OCI-LY1 (cell line): Measurements from ENCODE around the gene RFX1.

Experiments
- EZH2 ChIP-seq: fragments of 200-600 bp; sonication (generic), shearing (Covaris generic); IDR thresholded peaks from 2 replicates; pipeline ENCODE4 v1.8.0; 2017; ENCODE audit warnings: borderline replicate concordance, mixed run types, mild to moderate bottlenecking, antibody characterized with exemption, low read length, moderate library complexity, mixed read lengths
- TF ChIP-seq, protein P1 (sequence below): fragments of 200-600 bp; sonication (generic), shearing (Covaris generic); IDR thresholded peaks from 2 replicates; pipeline ENCODE4 v1.5.1; 2017; ENCODE audit warnings: mild to moderate bottlenecking, antibody characterized with exemption, low read length, moderate library complexity, mixed read lengths

DNA sequence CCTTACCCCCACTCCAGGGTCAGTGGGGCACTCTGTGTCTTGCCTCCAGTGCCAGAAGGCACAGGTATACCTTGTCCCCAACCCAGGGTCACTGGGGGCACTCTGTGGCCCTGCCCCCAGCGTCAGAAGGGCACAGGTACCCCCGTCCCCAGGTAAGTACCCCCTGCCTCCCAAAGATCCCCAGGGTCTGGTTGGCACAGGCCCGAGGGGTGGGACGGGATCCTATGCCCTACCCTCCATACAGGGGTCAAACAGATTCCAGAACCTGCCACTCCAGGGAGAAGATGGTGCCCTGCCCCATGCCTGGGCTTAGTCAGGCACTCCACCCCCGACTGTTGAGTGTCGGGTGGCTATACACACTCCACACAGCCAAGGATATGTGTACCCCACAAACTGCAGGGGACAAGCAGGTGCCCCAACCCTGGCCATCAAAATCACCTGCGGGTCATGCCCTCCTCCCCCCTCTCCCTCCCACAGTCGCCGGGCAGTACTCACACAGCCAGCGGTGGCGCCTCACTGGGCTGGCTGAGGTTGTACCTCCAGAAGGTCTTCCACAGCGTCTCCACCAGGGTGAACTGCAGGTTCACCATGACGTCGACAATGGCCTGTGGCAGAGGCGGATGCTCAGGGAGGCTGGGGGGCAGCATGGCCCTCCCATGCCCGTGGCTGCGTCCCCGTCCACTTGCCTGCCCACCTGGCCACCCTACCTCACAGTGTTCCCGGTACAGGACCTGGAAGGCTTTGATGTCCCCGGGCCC, 40.0 kb downstream of the RFX1 start:
- TF ChIP-seq, protein P1, sequence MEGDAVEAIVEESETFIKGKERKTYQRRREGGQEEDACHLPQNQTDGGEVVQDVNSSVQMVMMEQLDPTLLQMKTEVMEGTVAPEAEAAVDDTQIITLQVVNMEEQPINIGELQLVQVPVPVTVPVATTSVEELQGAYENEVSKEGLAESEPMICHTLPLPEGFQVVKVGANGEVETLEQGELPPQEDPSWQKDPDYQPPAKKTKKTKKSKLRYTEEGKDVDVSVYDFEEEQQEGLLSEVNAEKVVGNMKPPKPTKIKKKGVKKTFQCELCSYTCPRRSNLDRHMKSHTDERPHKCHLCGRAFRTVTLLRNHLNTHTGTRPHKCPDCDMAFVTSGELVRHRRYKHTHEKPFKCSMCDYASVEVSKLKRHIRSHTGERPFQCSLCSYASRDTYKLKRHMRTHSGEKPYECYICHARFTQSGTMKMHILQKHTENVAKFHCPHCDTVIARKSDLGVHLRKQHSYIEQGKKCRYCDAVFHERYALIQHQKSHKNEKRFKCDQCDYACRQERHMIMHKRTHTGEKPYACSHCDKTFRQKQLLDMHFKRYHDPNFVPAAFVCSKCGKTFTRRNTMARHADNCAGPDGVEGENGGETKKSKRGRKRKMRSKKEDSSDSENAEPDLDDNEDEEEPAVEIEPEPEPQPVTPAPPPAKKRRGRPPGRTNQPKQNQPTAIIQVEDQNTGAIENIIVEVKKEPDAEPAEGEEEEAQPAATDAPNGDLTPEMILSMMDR: no peak
- TF ChIP-seq EZH2: no peak
